SU-DHL-6 (cell line): Measurements from ENCODE around the gene PHACTR1.
"Not testable (repeated sequence)": the region's sequence is repeated elsewhere in the genome, so short reads cannot be mapped to it uniquely, and the experiment has no call there.

Experiments used
- H2AFZ ChIP-seq: fragments of 200-600 bp; sonication (generic); 2 replicates; pipeline ENCODE4 v1.6.1; 2014; ENCODE audit warnings: low read depth, mild to moderate bottlenecking, moderate library complexity, mixed read lengths, antibody characterized with exemption, low read length; ENCODE audit not compliant: severe bottlenecking
- H3F3A ChIP-seq: fragments of 200-600 bp; shearing (Covaris generic); 2 replicates; pipeline ENCODE4 v1.6.0; 2016; ENCODE audit warnings: antibody characterized with exemption, mild to moderate bottlenecking; ENCODE audit not compliant: insufficient read depth
- H3K27ac ChIP-seq: fragments of 200-600 bp; sonication (generic); 2 replicates; pipeline ENCODE4 v1.5.1; 2016; ENCODE audit warnings: low read depth, mild to moderate bottlenecking, low read length, moderate library complexity, mixed read lengths
- H3K27me3 ChIP-seq: fragments of 200-600 bp; sonication (generic), shearing (Covaris generic); 2 replicates; pipeline ENCODE4 v1.6.0; 2014; ENCODE audit warnings: mild to moderate bottlenecking, low read length
- H3K36me3 ChIP-seq: fragments of 200-600 bp; sonication (generic); 2 replicates; pipeline ENCODE4 v1.6.1; 2014; ENCODE audit warnings: mild to moderate bottlenecking, low read length, mixed read lengths
- H3K4me2 ChIP-seq: fragments of 300-600, 200-600 bp; shearing (Covaris generic), sonication (generic); 2 replicates; pipeline ENCODE4 v1.6.0; 2014; ENCODE audit warnings: low read length, low read depth, mild to moderate bottlenecking; ENCODE audit not compliant: poor library complexity, severe bottlenecking
- H3K4me3 ChIP-seq: fragments of 200-600 bp; sonication (generic); 2 replicates; pipeline ENCODE4 v1.5.1; 2014; ENCODE audit warnings: antibody characterized with exemption, low read length, mild to moderate bottlenecking, mixed read lengths; ENCODE audit not compliant: insufficient read depth, poor library complexity, severe bottlenecking
- H3K79me2 ChIP-seq: fragments of 200-600 bp; sonication (generic); 2 replicates; pipeline ENCODE4 v1.6.1; 2014; ENCODE audit warnings: mild to moderate bottlenecking, low read length, moderate library complexity; ENCODE audit not compliant: insufficient read depth
- H3K9ac ChIP-seq: fragments of 200-600 bp; sonication (generic); 2 replicates; pipeline ENCODE4 v1.7.0; 2014; ENCODE audit warnings: mild to moderate bottlenecking, low read length
- H3K9me2 ChIP-seq: fragments of 200-600 bp; sonication (generic); replicated peaks from 2 replicates; pipeline ENCODE4 v1.6.1; 2014; ENCODE audit warnings: low read length; ENCODE audit not compliant: insufficient read depth
- H3K9me3 ChIP-seq: fragments of 200-600 bp; sonication (generic); 2 replicates; pipeline ENCODE4 v1.6.1; 2014; ENCODE audit warnings: low read length, mixed read lengths; ENCODE audit not compliant: insufficient read depth
- H4K20me1 ChIP-seq: fragments of 200-600 bp; sonication (generic); 2 replicates; pipeline ENCODE4 v1.6.1; 2014; ENCODE audit warnings: low read depth, mild to moderate bottlenecking, antibody characterized with exemption, low read length, moderate library complexity, mixed read lengths
- EZH2phosphoT487 ChIP-seq: fragments of 200-600 bp; sonication (generic), shearing (Covaris generic); conservative IDR thresholded peaks from 2 replicates; pipeline ENCODE4 v1.6.1; 2018; ENCODE audit warnings: mild to moderate bottlenecking, antibody characterized with exemption, low read length, moderate library complexity, mixed read lengths
- TF ChIP-seq, protein P1 (sequence below): fragments of 200-600 bp; sonication (generic); IDR thresholded peaks from one replicate; pipeline ENCODE4 v1.5.1; 2017; ENCODE audit warnings: antibody characterized with exemption, mild to moderate bottlenecking, low read length, moderate library complexity; ENCODE audit not compliant: insufficient read depth, poor library complexity, severe bottlenecking

Gene PHACTR1

GRCh38 chr6:13131935-13132661 lies 415.5 kb downstream of the PHACTR1 start:
- H3K9me2 ChIP-seq, result no peaks in the 10 kb centered on the region
- H3F3A ChIP-seq, result no peaks in the 10 kb centered on the region
- no peak overlapping the region for H3K27ac ChIP-seq
- no peaks in the 10 kb centered on the region for H3K9me3 ChIP-seq
- no peaks in the 10 kb centered on the region for H3K27me3 ChIP-seq
- no peak overlapping the region for H2AFZ ChIP-seq
- no peak overlapping the region for H3K9ac ChIP-seq
- H3K4me3 ChIP-seq, result no peak overlapping the region
- no peaks in the 10 kb centered on the region for H3K79me2 ChIP-seq
- H4K20me1 ChIP-seq, result no peaks in the 10 kb centered on the region
- H3K4me2 ChIP-seq, result no peak overlapping the region
- H3K36me3 ChIP-seq, result no peaks in the 10 kb centered on the region
- no peak for TF ChIP-seq EZH2phosphoT487

DNA sequence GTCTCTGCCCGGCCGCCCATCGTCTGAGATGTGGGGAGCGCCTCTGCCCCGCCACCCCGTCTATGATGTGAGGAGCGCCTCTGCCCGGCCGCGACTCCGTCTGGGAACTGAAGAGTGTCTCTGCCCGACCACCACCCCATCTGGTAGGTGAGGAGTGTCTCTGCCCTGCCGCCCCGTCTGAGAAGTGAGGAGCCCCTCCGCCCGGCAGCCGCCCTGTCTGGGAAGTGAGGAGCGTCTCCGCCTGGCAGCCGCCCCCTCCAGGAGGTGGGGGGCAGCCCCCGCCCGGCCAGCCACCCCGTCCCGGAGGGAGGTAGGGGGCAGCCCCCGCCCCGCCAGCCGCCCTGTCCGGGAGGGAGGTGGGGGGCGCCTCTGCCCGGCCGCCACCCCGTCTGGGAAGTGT lies 417.3 kb downstream of the PHACTR1 start:
- not testable (repeated sequence) for H2AFZ ChIP-seq, H3K4me2 ChIP-seq, H3K4me3 ChIP-seq, H3K79me2 ChIP-seq, H3K27ac ChIP-seq, H3K9me3 ChIP-seq, H3K27me3 ChIP-seq, H4K20me1 ChIP-seq, H3F3A ChIP-seq, H3K36me3 ChIP-seq, H3K9me2 ChIP-seq, H3K9ac ChIP-seq

DNA sequence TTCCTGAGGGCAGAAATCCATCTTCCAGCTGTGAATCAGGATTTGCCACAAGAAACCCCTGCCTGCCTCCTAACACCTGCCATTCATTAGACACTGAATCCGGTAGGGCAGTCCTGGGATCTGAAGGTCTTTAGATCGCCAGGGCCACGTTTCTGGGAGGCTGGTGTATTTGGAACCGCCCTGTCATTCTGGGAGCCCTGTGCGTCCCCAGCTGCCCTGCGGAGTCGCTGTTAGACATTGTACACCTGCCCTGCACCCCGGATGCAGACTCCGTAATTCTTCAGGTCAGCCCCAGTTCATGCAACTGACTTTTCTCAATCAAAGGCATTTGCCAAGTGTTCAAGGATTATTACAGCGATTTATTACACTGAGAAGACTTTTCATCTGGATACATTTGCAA lies 418.6 kb downstream of the PHACTR1 start:
- no peak for TF ChIP-seq EZH2phosphoT487
- TF ChIP-seq, protein P1, sequence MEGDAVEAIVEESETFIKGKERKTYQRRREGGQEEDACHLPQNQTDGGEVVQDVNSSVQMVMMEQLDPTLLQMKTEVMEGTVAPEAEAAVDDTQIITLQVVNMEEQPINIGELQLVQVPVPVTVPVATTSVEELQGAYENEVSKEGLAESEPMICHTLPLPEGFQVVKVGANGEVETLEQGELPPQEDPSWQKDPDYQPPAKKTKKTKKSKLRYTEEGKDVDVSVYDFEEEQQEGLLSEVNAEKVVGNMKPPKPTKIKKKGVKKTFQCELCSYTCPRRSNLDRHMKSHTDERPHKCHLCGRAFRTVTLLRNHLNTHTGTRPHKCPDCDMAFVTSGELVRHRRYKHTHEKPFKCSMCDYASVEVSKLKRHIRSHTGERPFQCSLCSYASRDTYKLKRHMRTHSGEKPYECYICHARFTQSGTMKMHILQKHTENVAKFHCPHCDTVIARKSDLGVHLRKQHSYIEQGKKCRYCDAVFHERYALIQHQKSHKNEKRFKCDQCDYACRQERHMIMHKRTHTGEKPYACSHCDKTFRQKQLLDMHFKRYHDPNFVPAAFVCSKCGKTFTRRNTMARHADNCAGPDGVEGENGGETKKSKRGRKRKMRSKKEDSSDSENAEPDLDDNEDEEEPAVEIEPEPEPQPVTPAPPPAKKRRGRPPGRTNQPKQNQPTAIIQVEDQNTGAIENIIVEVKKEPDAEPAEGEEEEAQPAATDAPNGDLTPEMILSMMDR, result no peak
- Histone ChIP-seq H3K9ac (no peak overlapping the region), H3K9me3 (no peaks in the 10 kb centered on the region), H3F3A (no peaks in the 10 kb centered on the region), H2AFZ (no peak overlapping the region), H3K27me3 (no peaks in the 10 kb centered on the region), H3K9me2 (no peaks in the 10 kb centered on the region; the same call in 1 of the 2 replicates), H4K20me1 (no peaks in the 10 kb centered on the region), H3K4me3 (no peak overlapping the region), H3K4me2 (no peak overlapping the region), H3K36me3 (no peaks in the 10 kb centered on the region), H3K79me2 (no peaks in the 10 kb centered on the region), H3K27ac (no peak overlapping the region)

DNA sequence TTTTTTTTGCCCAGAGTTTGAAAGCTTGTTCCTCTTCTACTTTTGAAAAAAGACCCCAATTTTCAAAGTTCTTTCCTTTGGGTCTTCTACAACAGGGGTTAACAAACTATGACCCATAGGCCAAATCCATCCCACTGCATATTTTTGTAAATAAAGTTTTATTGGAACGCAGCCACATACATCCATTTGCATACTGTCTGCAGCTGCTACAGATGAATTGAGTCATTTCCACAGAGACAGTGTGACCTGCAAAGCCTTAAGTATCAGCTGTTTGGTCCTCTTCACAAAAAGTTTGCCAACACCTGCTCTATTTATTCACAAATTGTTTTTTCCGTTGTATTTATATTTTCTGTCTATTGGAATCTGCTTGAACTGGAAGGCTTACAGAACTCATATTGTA lies 422.6 kb downstream of the PHACTR1 start:
- no peak for TF ChIP-seq EZH2phosphoT487
- TF ChIP-seq, protein P1, result no peak
- H3F3A ChIP-seq, result no peaks in the 10 kb centered on the region
- H3K27ac ChIP-seq, result no peak overlapping the region

More for the DNA sequence above, 422.6 kb downstream of the PHACTR1 start:
- Histone ChIP-seq H3K4me3 (no peak overlapping the region), H3K9ac (no peak overlapping the region), H3K36me3 (no peaks in the 10 kb centered on the region), H4K20me1 (no peaks in the 10 kb centered on the region), H2AFZ (no peak overlapping the region), H3K9me2 (no peaks in the 10 kb centered on the region; the same call in 1 of the 2 replicates), H3K9me3 (no peaks in the 10 kb centered on the region), H3K4me2 (no peak overlapping the region), H3K27me3 (no peaks in the 10 kb centered on the region), H3K79me2 (no peaks in the 10 kb centered on the region)
